SU-DHL-6 (cell line): ENCODE data around the gene CTNNB1.

ENCODE experiments used
- H2AFZ ChIP-seq: fragments of 200-600 bp; sonication (generic); 2 replicates; pipeline ENCODE4 v1.6.1; 2014; ENCODE audit warnings: low read depth, mild to moderate bottlenecking, moderate library complexity, mixed read lengths, antibody characterized with exemption, low read length; ENCODE audit not compliant: severe bottlenecking
- H3F3A ChIP-seq: fragments of 200-600 bp; shearing (Covaris generic); 2 replicates; pipeline ENCODE4 v1.6.0; 2016; ENCODE audit warnings: antibody characterized with exemption, mild to moderate bottlenecking; ENCODE audit not compliant: insufficient read depth
- H3K27ac ChIP-seq: fragments of 200-600 bp; sonication (generic); 2 replicates; pipeline ENCODE4 v1.5.1; 2016; ENCODE audit warnings: low read depth, mild to moderate bottlenecking, low read length, moderate library complexity, mixed read lengths
- H3K27me3 ChIP-seq: fragments of 200-600 bp; sonication (generic), shearing (Covaris generic); 2 replicates; pipeline ENCODE4 v1.6.0; 2014; ENCODE audit warnings: mild to moderate bottlenecking, low read length
- H3K36me3 ChIP-seq: fragments of 200-600 bp; sonication (generic); 2 replicates; pipeline ENCODE4 v1.6.1; 2014; ENCODE audit warnings: mild to moderate bottlenecking, low read length, mixed read lengths
- H3K4me2 ChIP-seq: fragments of 300-600, 200-600 bp; shearing (Covaris generic), sonication (generic); 2 replicates; pipeline ENCODE4 v1.6.0; 2014; ENCODE audit warnings: low read length, low read depth, mild to moderate bottlenecking; ENCODE audit not compliant: poor library complexity, severe bottlenecking
- H3K4me3 ChIP-seq: fragments of 200-600 bp; sonication (generic); 2 replicates; pipeline ENCODE4 v1.5.1; 2014; ENCODE audit warnings: antibody characterized with exemption, low read length, mild to moderate bottlenecking, mixed read lengths; ENCODE audit not compliant: insufficient read depth, poor library complexity, severe bottlenecking
- H3K79me2 ChIP-seq: fragments of 200-600 bp; sonication (generic); 2 replicates; pipeline ENCODE4 v1.6.1; 2014; ENCODE audit warnings: mild to moderate bottlenecking, low read length, moderate library complexity; ENCODE audit not compliant: insufficient read depth
- H3K9ac ChIP-seq: fragments of 200-600 bp; sonication (generic); 2 replicates; pipeline ENCODE4 v1.7.0; 2014; ENCODE audit warnings: mild to moderate bottlenecking, low read length
- H3K9me2 ChIP-seq: fragments of 200-600 bp; sonication (generic); replicated peaks from 2 replicates; pipeline ENCODE4 v1.6.1; 2014; ENCODE audit warnings: low read length; ENCODE audit not compliant: insufficient read depth
- H3K9me3 ChIP-seq: fragments of 200-600 bp; sonication (generic); 2 replicates; pipeline ENCODE4 v1.6.1; 2014; ENCODE audit warnings: low read length, mixed read lengths; ENCODE audit not compliant: insufficient read depth
- H4K20me1 ChIP-seq: fragments of 200-600 bp; sonication (generic); 2 replicates; pipeline ENCODE4 v1.6.1; 2014; ENCODE audit warnings: low read depth, mild to moderate bottlenecking, antibody characterized with exemption, low read length, moderate library complexity, mixed read lengths
- CTCF ChIP-seq: fragments of 200-600 bp; sonication (generic); IDR thresholded peaks from one replicate; pipeline ENCODE4 v1.5.1; 2017; ENCODE audit warnings: antibody characterized with exemption, mild to moderate bottlenecking, low read length, moderate library complexity; ENCODE audit not compliant: insufficient read depth, poor library complexity, severe bottlenecking
- EZH2phosphoT487 ChIP-seq: fragments of 200-600 bp; sonication (generic), shearing (Covaris generic); conservative IDR thresholded peaks from 2 replicates; pipeline ENCODE4 v1.6.1; 2018; ENCODE audit warnings: mild to moderate bottlenecking, antibody characterized with exemption, low read length, moderate library complexity, mixed read lengths

CTNNB1 gene

GRCh38 chr3:41164777-41165176 is 34.5 kb upstream of the CTNNB1 start:
- H4K20me1 ChIP-seq: no peaks in the 10 kb centered on the region
- H3K79me2 ChIP-seq: no peaks in the 10 kb centered on the region
- H2AFZ ChIP-seq: no peak overlapping the region
- H3K27ac ChIP-seq: no peak overlapping the region
- H3K9me3 ChIP-seq: no peaks in the 10 kb centered on the region
- no peaks in the 10 kb centered on the region for H3F3A ChIP-seq
- no peak overlapping the region for H3K4me3 ChIP-seq
- no peak overlapping the region for H3K4me2 ChIP-seq
- TF ChIP-seq EZH2phosphoT487 (no peak), CTCF (no peak)
- no peaks in the 10 kb centered on the region for H3K9me2 ChIP-seq
- no peaks in the 10 kb centered on the region for H3K36me3 ChIP-seq
- no peaks in the 10 kb centered on the region for H3K27me3 ChIP-seq
- H3K9ac ChIP-seq: no peak overlapping the region

GRCh38 chr3:41167722-41168497 is 31.4 kb upstream of the CTNNB1 start:
- Histone ChIP-seq H4K20me1 (no peaks in the 10 kb centered on the region), H3K4me3 (no peak overlapping the region), H2AFZ (no peak overlapping the region), H3K9me2 (no peaks in the 10 kb centered on the region), H3K27me3 (no peaks in the 10 kb centered on the region), H3K36me3 (no peaks in the 10 kb centered on the region), H3K27ac (no peak overlapping the region), H3K4me2 (no peak overlapping the region), H3K9ac (no peak overlapping the region), H3K79me2 (no peaks in the 10 kb centered on the region), H3K9me3 (no peaks in the 10 kb centered on the region), H3F3A (no peaks in the 10 kb centered on the region)
- TF ChIP-seq CTCF: no peak
- no peak for TF ChIP-seq EZH2phosphoT487

GRCh38 chr3:41169023-41169422 is 30.3 kb upstream of the CTNNB1 start:
- H3K79me2 ChIP-seq: no peaks in the 10 kb centered on the region
- TF ChIP-seq CTCF (no peak), EZH2phosphoT487 (no peak)

More at GRCh38 chr3:41169023-41169422, 30.3 kb upstream of the CTNNB1 start:
- no peaks in the 10 kb centered on the region for H3K9me2 ChIP-seq
- no peak overlapping the region for H3K9ac ChIP-seq
- no peak overlapping the region for H3K27ac ChIP-seq
- no peak overlapping the region for H2AFZ ChIP-seq
- no peaks in the 10 kb centered on the region for H3F3A ChIP-seq
- no peaks in the 10 kb centered on the region for H4K20me1 ChIP-seq
- no peaks in the 10 kb centered on the region for H3K27me3 ChIP-seq
- no peaks in the 10 kb centered on the region for H3K9me3 ChIP-seq
- no peak overlapping the region for H3K4me3 ChIP-seq
- H3K36me3 ChIP-seq: no peaks in the 10 kb centered on the region
- H3K4me2 ChIP-seq: no peak overlapping the region
